HEK293 (cell line): ENCODE data around the gene NEK6.

Experiments used
- CTCF ChIA-PET: fragments of 350-600 bp; formaldehyde crosslinking; extraction: SDS; loops from one replicate; lab custom pipeline; 2021; ENCODE audit warnings: antibody characterized with exemption; lab: Yijun Ruan, JAX
- POLR2A ChIA-PET: fragments of 300-600 bp; formaldehyde crosslinking; extraction: SDS; loops from one replicate; lab custom pipeline; 2020; ENCODE audit warnings: antibody characterized with exemption, inconsistent platforms; lab: Yijun Ruan, JAX
- H3K27ac ChIP-seq: fragments of 200-500 bp; sonication (Bioruptor generic); 2 replicates; pipeline ENCODE4 v1.5.1; 2014; ENCODE audit warnings: low read depth, low read length, control low read depth, inconsistent platforms; ENCODE audit errors: extremely low read depth
- H3K36me3 ChIP-seq, 2 experiments: fragments of 200-500 bp in 1 of 2; sonication (Bioruptor generic) in 1 of 2; 1 replicate in 1 of 2; 2 replicates in 1 of 2; pipeline ENCODE4 v1.5.1; 2014 to 2017; ENCODE audit warnings: inconsistent platforms in 2 of 2, low read length in 2 of 2; ENCODE audit not compliant: control insufficient read depth in 2 of 2, insufficient read depth in 1 of 2
- H3K4me1 ChIP-seq: fragments of 200-500 bp; sonication (Bioruptor generic); 2 replicates; pipeline ENCODE4 v1.5.1; 2014; ENCODE audit warnings: mild to moderate bottlenecking, low read length, inconsistent platforms; ENCODE audit not compliant: control insufficient read depth, insufficient read depth
- H3K4me3 ChIP-seq: 2 replicates; pipeline ENCODE4 v1.5.1; 2011; ENCODE audit warnings: low read depth, mild to moderate bottlenecking, control low read depth, low read length, moderate library complexity
- H3K9me3 ChIP-seq: fragments of 200-500 bp; sonication (Bioruptor generic); 2 replicates; pipeline ENCODE4 v1.5.1; 2014; ENCODE audit warnings: low read depth, low read length, inconsistent platforms; ENCODE audit not compliant: control insufficient read depth, insufficient read depth
- GLIS2 ChIP-seq: fragments of 450-650 bp; formaldehyde crosslinking; IDR thresholded peaks from 2 replicates; pipeline ENCODE4 v1.5.1; 2016; ENCODE audit warnings: missing biosample characterization, missing genetic modification characterization
- KLF1 ChIP-seq: fragments of 450-650 bp; formaldehyde crosslinking; IDR thresholded peaks from 2 replicates; pipeline ENCODE4 v1.5.1; 2016; ENCODE audit warnings: missing biosample characterization, missing genetic modification characterization
- KLF10 ChIP-seq: fragments of 450-650 bp; IDR thresholded peaks from 2 replicates; pipeline ENCODE4 v1.5.1; 2018; ENCODE audit warnings: missing biosample characterization, mild to moderate bottlenecking, missing genetic modification characterization
- MYNN ChIP-seq: fragments of 450-650 bp; formaldehyde crosslinking; IDR thresholded peaks from 2 replicates; pipeline ENCODE4 v1.5.1; 2016; ENCODE audit warnings: missing biosample characterization, missing genetic modification characterization, borderline replicate concordance
- OSR2 ChIP-seq: fragments of 450-650 bp; formaldehyde crosslinking; IDR thresholded peaks from 2 replicates; pipeline ENCODE4 v1.5.1; 2016; ENCODE audit warnings: missing biosample characterization, missing genetic modification characterization
- PRDM10 ChIP-seq: fragments of 450-650 bp; formaldehyde crosslinking; IDR thresholded peaks from 2 replicates; pipeline ENCODE4 v1.5.1; 2016; ENCODE audit warnings: missing biosample characterization, missing genetic modification characterization
- SCRT1 ChIP-seq: fragments of 450-650 bp; formaldehyde crosslinking; IDR thresholded peaks from 2 replicates; pipeline ENCODE4 v1.5.1; 2016; ENCODE audit warnings: missing biosample characterization, missing genetic modification characterization, borderline replicate concordance
- SP3 ChIP-seq: fragments of 450-650 bp; formaldehyde crosslinking; IDR thresholded peaks from 2 replicates; pipeline ENCODE4 v1.5.1; 2016; ENCODE audit warnings: missing biosample characterization, missing genetic modification characterization
- TCF7L2 ChIP-seq: IDR thresholded peaks from 2 replicates; pipeline ENCODE4 v1.6.1; 2011; ENCODE audit warnings: low read depth, mild to moderate bottlenecking, inconsistent platforms, low read length, moderate library complexity, borderline replicate concordance
- ZBTB17 ChIP-seq: fragments of 450-650 bp; formaldehyde crosslinking; IDR thresholded peaks from 2 replicates; pipeline ENCODE4 v1.5.1; 2016; ENCODE audit warnings: missing biosample characterization, missing genetic modification characterization
- ZIC2 ChIP-seq: fragments of 450-650 bp; formaldehyde crosslinking; IDR thresholded peaks from 2 replicates; pipeline ENCODE4 v1.5.1; 2016; ENCODE audit warnings: missing biosample characterization, missing genetic modification characterization
- ZNF174 ChIP-seq: fragments of 450-650 bp; formaldehyde crosslinking; IDR thresholded peaks from 2 replicates; pipeline ENCODE4 v1.5.0; 2017; ENCODE audit warnings: missing biosample characterization, mild to moderate bottlenecking, missing genetic modification characterization
- ZNF292 ChIP-seq: fragments of 450-650 bp; formaldehyde crosslinking; IDR thresholded peaks from 2 replicates; pipeline ENCODE4 v1.5.1; 2016; ENCODE audit warnings: low read depth, missing biosample characterization, missing genetic modification characterization, borderline replicate concordance
- ZNF311 ChIP-seq: fragments of 450-650 bp; formaldehyde crosslinking; IDR thresholded peaks from 2 replicates; pipeline ENCODE4 v1.5.1; 2017; ENCODE audit warnings: missing biosample characterization, missing genetic modification characterization, borderline replicate concordance
- ZNF433 ChIP-seq: fragments of 450-650 bp; formaldehyde crosslinking; IDR thresholded peaks from 2 replicates; pipeline ENCODE4 v1.5.1; 2016; ENCODE audit warnings: missing biosample characterization, missing genetic modification characterization, low read depth
- ZNF48 ChIP-seq: fragments of 450-650 bp; formaldehyde crosslinking; IDR thresholded peaks from 2 replicates; pipeline ENCODE4 v1.5.1; 2016; ENCODE audit warnings: missing biosample characterization, missing genetic modification characterization
- ZNF561 ChIP-seq: fragments of 450-650 bp; IDR thresholded peaks from 2 replicates; pipeline ENCODE4 v1.5.1; 2018; ENCODE audit warnings: missing biosample characterization, missing genetic modification characterization, borderline replicate concordance
- ZNF585B ChIP-seq: fragments of 450-650 bp; formaldehyde crosslinking; IDR thresholded peaks from 2 replicates; pipeline ENCODE4 v1.5.1; 2016; ENCODE audit warnings: missing biosample characterization, missing genetic modification characterization
- ZNF596 ChIP-seq: fragments of 450-650 bp; IDR thresholded peaks from 2 replicates; pipeline ENCODE4 v1.5.0; 2018; ENCODE audit warnings: missing biosample characterization, mild to moderate bottlenecking, missing genetic modification characterization, moderate library complexity
- ZNF792 ChIP-seq: fragments of 450-650 bp; formaldehyde crosslinking; IDR thresholded peaks from 2 replicates; pipeline ENCODE4 v1.5.1; 2016; ENCODE audit warnings: missing biosample characterization, missing genetic modification characterization
- ZNF837 ChIP-seq: fragments of 450-650 bp; formaldehyde crosslinking; IDR thresholded peaks from 2 replicates; pipeline ENCODE4 v1.5.1; 2016; ENCODE audit warnings: missing biosample characterization, missing genetic modification characterization
- TF ChIP-seq, protein P1 (sequence below): fragments of 450-650 bp; formaldehyde crosslinking; IDR thresholded peaks from 2 replicates; pipeline ENCODE4 v1.5.1; 2016; ENCODE audit warnings: missing biosample characterization, missing genetic modification characterization, borderline replicate concordance
- TF ChIP-seq, protein P2 (sequence below): fragments of 450-650 bp; formaldehyde crosslinking; conservative IDR thresholded peaks from 2 replicates; pipeline ENCODE4 v1.5.1; 2016; ENCODE audit warnings: low read depth, missing biosample characterization, missing genetic modification characterization
- TF ChIP-seq, protein P3 (sequence below): fragments of 450-650 bp; formaldehyde crosslinking; optimal IDR thresholded peaks from 2 replicates; pipeline ENCODE3; 2016; ENCODE audit warnings: missing biosample characterization, mild to moderate bottlenecking, missing genetic modification characterization

Gene NEK6

GRCh38 chr9:124328285-124328684 lies 70.5 kb downstream of the NEK6 start:
- CTCF ChIA-PET: interaction anchor here (0.5 to 0.9 kb wide), 3 partner anchors 45 to 603 kb away, joined by 3 to 4 read pairs (median 3); no protein-coding TSS in a partner anchor
- TF ChIP-seq SP3 (tag by site-specific recombination): no peak
- TF ChIP-seq ZNF48 (tag by site-specific recombination): no peak
- TF ChIP-seq, protein P1, sequence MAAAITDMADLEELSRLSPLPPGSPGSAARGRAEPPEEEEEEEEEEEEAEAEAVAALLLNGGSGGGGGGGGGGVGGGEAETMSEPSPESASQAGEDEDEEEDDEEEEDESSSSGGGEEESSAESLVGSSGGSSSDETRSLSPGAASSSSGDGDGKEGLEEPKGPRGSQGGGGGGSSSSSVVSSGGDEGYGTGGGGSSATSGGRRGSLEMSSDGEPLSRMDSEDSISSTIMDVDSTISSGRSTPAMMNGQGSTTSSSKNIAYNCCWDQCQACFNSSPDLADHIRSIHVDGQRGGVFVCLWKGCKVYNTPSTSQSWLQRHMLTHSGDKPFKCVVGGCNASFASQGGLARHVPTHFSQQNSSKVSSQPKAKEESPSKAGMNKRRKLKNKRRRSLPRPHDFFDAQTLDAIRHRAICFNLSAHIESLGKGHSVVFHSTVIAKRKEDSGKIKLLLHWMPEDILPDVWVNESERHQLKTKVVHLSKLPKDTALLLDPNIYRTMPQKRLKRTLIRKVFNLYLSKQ: no peak
- no peak for TF ChIP-seq ZNF837 (tag by site-specific recombination)
- no peak for TF ChIP-seq ZNF792 (tag by site-specific recombination)
- no peak for TF ChIP-seq ZNF292 (tag by site-specific recombination)
- no peak for TF ChIP-seq ZNF596
- no peak for TF ChIP-seq KLF10 (tag by site-specific recombination)
- TF ChIP-seq, all 188 proteins: peak for 0
- Histone ChIP-seq H3K36me3 (peaks cover 0 to 31% of the 10 kb centered on the region in 2 experiments; a peak in 1 of 3 replicates), H3K4me1 (no peaks in the 10 kb centered on the region), H3K27ac (no peak overlapping the region), H3K4me3 (no peak overlapping the region), H3K9me3 (no peaks in the 10 kb centered on the region)
- POLR2A ChIA-PET: no interaction called here

GRCh38 chr9:124329206-124329792 lies 71.5 kb downstream of the NEK6 start:
- H3K9me3 ChIP-seq: no peaks in the 10 kb centered on the region
- peaks cover 0 to 31% of the 10 kb centered on the region in 2 experiments; a peak in 1 of 3 replicates for H3K36me3 ChIP-seq
- H3K4me1 ChIP-seq: no peaks in the 10 kb centered on the region
- TF ChIP-seq KLF1 (tag by site-specific recombination) (no peak), PRDM10 (tag by site-specific recombination) (no peak), ZNF585B (tag by site-specific recombination) (no peak), ZNF561 (no peak), GLIS2 (tag by site-specific recombination) (no peak), TCF7L2 (no peak), ZNF174 (tag by site-specific recombination) (no peak), ZNF433 (tag by site-specific recombination) (no peak), ZNF311 (tag by site-specific recombination) (no peak), OSR2 (tag by site-specific recombination) (no peak), ZBTB17 (tag by site-specific recombination) (no peak), ZIC2 (tag by site-specific recombination) (no peak), SCRT1 (tag by site-specific recombination) (no peak), MYNN (no peak)
- TF ChIP-seq, protein P2, sequence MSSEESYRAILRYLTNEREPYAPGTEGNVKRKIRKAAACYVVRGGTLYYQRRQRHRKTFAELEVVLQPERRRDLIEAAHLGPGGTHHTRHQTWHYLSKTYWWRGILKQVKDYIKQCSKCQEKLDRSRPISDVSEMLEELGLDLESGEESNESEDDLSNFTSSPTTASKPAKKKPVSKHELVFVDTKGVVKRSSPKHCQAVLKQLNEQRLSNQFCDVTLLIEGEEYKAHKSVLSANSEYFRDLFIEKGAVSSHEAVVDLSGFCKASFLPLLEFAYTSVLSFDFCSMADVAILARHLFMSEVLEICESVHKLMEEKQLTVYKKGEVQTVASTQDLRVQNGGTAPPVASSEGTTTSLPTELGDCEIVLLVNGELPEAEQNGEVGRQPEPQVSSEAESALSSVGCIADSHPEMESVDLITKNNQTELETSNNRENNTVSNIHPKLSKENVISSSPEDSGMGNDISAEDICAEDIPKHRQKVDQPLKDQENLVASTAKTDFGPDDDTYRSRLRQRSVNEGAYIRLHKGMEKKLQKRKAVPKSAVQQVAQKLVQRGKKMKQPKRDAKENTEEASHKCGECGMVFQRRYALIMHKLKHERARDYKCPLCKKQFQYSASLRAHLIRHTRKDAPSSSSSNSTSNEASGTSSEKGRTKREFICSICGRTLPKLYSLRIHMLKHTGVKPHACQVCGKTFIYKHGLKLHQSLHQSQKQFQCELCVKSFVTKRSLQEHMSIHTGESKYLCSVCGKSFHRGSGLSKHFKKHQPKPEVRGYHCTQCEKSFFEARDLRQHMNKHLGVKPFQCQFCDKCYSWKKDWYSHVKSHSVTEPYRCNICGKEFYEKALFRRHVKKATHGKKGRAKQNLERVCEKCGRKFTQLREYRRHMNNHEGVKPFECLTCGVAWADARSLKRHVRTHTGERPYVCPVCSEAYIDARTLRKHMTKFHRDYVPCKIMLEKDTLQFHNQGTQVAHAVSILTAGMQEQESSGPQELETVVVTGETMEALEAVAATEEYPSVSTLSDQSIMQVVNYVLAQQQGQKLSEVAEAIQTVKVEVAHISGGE (tag by site-specific recombination): no peak
- TF ChIP-seq, protein P3, sequence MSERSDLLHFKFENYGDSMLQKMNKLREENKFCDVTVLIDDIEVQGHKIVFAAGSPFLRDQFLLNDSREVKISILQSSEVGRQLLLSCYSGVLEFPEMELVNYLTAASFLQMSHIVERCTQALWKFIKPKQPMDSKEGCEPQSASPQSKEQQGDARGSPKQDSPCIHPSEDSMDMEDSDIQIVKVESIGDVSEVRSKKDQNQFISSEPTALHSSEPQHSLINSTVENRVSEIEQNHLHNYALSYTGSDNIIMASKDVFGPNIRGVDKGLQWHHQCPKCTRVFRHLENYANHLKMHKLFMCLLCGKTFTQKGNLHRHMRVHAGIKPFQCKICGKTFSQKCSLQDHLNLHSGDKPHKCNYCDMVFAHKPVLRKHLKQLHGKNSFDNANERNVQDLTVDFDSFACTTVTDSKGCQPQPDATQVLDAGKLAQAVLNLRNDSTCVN (tag by site-specific recombination): no peak
- ChIA-PET POLR2A (no interaction called here), CTCF (interaction anchor here (1.0 kb wide), 1 partner anchor 9 kb away, joined by 3 read pairs; no protein-coding TSS in a partner anchor)
- no peak overlapping the region for H3K27ac ChIP-seq
- no peak overlapping the region for H3K4me3 ChIP-seq
